H54 (cell line): ENCODE results near the gene ARHGEF18.
"Not testable (repeated sequence)": the region's sequence is repeated elsewhere in the genome, so short reads cannot be mapped to it uniquely, and the experiment has no call there.

Source experiments
- DNase-seq: peaks from one replicate; pipeline ENCODE4 v3.0.0; 2011; ENCODE audit warnings: low spot score, mixed read lengths; ENCODE audit not compliant: insufficient read length
- FAIRE-seq: peaks from 3 replicates; lab custom pipeline; 2011; peaks lifted over from hg19 to GRCh38; lab: Jason Lieb, UNC
- POLR2A ChIP-seq: IDR thresholded peaks from 2 replicates; pipeline ENCODE4 v1.6.1; 2011; ENCODE audit warnings: low read depth, mild to moderate bottlenecking, low read length

The ARHGEF18 gene

DNA sequence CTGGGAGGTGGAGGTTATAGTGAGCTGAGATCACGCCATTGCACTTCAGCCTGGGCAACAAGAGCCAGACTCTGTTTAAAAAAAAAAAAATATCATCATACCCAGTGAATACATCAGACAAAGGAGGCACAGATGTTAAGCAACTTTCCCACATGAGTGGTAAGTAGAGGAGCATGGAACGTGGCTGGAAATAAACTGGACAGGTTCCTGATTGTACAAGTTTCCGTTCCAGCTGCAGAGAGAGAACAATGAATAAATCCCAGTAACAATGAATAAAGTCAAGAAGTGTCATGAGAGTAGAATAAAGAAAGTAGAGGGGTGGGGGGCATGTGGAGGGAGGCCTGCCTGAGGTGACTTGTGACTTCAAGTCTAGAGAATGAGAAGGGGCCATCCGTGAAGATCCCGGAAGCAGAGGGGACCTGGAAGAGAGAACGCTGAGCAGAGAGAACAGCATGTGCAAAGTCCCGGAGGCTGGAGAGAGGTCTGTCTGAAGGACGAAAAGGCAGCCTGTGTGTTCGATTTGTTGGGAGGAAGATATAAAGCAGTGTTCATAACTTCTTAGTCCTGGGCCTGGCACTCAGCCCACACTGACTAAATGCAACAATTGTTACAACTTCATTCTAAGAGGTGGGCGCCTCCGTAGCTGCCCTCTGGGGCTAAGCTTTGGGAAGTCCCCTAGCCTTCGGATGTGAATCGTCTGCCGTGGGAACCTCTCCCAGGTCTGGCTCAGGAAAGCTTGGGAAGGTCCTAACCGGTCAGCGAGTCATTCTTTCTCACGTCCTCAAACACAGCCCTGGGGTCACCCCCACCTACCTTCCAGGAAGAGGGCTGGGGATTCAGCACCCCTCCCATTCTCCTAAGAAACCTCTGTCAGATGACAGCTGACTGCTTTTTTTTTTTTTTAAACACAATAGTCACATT, 15.3 kb upstream of the ARHGEF18 start:
- no peak for DNase-seq
- no peak for TF ChIP-seq POLR2A
- FAIRE-seq = no peak

DNA sequence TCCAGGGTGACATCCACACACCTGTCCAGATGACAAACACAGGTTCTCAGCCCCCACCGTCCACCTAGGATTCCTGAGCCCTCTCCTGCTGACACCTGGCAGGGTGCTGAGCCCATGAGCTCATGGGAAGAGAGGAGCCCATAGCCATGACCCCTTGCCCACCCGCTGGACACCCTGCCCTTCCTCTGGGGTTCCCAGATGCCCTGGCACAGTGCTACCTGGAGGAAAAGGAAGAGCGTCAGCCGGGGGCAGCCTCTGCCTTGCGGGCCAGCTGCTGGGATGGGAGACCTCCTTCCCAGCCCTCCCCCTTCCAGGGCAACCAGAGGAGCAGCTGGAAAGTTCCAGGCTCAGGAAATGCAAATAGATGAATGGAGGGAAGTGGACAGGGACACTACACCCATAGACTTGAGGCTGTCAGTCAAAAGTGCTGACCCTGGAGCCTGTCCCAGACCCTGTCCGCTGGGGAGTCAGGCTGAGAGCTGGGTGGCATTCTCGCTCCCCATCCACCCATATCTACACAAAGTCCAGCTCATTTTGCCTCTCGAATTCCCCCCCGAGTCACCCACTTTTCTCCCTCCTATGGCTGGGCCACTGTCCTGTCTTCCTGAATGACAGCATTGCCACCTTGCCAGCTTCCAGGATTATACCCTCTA, 12.3 kb upstream of the ARHGEF18 start:
- FAIRE-seq (no peak), DNase-seq (no peak)
- no peak for TF ChIP-seq POLR2A

DNA sequence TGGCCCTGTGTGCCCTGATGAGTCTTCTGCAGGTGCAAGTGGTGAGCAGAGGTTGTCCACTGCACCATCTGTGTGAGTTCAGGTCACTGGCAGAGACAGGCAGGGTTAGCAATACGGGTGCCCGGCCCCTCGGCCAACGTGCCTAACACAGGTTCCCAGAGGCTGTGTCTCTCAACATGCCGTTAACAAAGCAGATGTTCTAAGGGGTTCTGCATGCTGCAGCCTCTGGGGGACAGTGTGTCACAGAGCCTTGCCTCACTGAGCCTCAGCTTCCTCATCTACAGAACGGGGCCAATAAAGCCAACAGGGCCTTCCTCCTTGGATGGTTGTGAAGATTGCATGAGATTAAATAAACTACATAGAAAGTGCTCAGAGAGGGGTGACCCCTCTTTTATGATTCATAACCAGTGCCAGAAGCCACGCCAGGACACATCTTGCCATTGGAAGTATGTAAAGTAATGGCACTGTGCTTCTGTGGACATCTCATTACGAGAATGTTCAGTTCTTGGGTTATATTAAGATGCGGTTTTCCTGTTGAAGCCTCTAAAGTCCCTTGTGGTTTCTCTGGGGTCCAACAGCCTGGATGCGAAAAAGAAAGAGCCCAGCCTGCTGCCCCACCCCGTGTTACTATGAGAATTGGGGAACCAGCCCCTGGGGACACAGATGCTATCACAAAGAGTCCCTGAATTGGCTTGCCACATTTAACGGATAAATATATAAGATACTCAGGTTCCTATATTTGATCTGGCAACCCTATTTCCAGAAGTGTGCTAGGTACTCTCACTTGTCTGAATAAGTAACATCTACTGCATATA, 11.2 kb upstream of the ARHGEF18 start:
- no peak for TF ChIP-seq POLR2A
- no peak for FAIRE-seq
- no peak for DNase-seq

DNA sequence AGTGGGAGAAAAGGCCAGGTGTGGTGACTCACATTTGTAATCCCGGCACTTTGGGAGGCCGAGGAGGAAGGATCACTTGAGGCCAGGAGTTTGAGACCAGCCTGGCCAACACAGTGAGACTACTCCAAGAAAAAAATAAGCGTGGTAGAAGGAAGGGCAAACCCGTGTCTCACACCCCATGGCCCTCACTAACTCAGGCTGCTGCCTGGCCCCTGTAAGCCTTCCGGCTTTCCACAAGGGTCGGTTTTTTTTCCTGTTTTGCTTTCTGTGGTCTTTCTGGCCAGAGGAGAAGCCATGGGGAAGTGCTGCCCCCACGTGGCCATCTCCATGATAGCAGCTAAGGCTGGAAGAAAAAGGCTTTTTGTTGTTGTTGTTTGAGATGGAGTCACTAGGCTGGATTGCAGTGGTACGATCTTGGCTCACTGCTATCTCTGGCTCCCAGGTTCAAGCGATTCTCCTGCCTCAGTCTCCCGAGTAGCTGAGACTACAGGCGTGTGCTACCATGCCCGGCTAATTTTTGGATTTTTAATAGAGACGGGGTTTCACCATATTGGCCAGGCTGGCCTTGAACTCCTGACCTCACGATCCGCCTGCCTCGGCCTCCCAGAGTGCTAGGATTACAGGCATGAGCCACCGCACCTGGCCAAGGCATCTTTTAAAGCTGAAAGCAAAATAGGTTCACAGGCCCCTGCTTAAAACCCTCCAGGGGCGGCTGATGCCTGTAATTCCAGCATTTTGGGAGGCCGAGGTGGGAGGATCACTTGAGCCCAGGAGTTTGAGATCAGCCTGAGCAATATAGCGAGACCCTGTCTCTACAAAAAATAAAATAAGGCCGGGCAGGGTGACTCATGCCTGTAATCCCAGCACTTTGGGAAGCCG, 7.5 kb upstream of the ARHGEF18 start:
- DNase-seq (peak; percentile 34), FAIRE-seq (peak; percentile 77)
- TF ChIP-seq POLR2A = no peak

DNA sequence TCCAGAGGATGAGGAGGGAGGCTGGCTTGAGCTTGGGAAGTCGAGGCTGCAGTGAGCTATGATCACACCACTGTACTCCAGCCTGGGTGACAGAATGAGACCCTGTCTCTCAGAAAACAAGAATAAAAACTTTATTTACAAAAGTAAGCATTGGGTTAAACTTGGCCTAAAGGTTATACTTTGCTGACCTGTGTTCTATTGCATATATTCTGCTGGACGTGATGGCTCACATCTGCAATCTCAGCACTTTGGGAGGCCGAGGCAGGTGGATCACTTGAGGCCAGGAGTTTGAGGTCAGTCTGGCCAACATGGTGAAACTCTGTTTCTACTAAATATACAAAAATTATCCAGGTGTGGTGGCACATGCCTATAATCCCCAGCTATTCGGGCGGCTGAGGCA, 6.6 kb upstream of the ARHGEF18 start:
- FAIRE-seq = no peak
- TF ChIP-seq POLR2A = no peak
- no peak for DNase-seq

DNA sequence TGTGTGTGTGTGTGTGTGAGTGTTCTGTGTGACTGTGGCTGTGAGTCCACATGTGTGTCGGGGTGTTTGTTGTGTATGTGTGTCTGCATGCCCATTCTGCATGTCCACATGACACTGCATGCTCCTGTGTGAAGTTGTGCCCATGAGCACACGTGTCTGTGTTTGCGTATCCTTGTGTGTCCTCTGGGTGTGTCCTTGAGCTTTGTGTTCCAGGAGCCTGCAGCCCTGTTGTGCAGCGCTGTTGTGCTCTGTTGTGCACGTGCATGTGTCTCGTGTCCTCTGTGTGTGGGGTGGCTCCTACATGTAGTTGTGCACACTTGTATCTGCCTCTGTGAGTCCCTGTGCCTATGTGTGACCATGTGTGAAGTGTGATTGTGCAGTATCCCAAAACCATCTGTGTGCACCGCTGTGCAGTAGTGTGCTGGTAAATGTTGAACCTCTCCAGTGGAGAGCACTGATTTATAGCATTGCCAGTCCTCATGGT, 2.2 kb upstream of the ARHGEF18 start:
- FAIRE-seq = no peak
- TF ChIP-seq POLR2A = no peak
- DNase-seq = no peak

DNA sequence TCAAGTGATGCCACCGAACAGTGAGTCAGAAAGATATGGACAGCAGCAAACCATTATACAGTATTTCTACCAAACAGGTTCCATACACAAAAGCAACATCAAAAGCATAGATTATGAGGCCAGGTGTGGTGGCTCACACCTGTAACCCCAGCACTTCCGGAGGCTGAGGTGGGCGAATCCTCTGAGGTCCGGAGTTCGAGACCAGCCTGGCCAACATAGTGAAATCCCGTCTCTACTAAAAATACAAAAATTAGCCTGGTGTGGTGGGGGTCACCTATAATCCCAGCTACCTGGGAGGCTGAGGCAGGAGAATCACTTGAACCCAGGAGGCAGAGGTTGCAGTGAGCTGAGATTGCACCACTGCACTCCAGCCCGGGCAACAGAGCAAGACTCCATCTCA, 1.7 kb upstream of the ARHGEF18 start:
- DNase-seq, FAIRE-seq: not testable (repeated sequence)

DNA sequence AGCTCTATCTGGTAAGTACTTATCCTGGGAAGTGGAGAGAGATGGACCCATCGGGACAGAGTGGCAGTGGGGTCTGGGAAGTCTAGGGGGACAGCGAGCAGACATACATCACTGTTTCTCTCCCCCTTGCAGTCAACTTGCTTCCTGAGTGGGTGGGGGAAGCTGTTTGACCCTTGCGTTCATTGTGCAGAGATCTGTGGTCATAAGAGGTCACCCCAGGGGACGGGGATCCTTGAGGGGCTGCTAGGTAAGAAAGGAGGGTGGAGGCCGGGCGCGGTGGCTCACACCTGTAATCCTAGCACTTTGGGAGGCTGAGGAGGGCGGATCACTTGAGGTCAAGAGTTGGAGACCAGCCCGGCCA, 474 bp downstream of the ARHGEF18 start:
- TF ChIP-seq POLR2A = no peak
- DNase-seq = no peak
- FAIRE-seq = no peak

DNA sequence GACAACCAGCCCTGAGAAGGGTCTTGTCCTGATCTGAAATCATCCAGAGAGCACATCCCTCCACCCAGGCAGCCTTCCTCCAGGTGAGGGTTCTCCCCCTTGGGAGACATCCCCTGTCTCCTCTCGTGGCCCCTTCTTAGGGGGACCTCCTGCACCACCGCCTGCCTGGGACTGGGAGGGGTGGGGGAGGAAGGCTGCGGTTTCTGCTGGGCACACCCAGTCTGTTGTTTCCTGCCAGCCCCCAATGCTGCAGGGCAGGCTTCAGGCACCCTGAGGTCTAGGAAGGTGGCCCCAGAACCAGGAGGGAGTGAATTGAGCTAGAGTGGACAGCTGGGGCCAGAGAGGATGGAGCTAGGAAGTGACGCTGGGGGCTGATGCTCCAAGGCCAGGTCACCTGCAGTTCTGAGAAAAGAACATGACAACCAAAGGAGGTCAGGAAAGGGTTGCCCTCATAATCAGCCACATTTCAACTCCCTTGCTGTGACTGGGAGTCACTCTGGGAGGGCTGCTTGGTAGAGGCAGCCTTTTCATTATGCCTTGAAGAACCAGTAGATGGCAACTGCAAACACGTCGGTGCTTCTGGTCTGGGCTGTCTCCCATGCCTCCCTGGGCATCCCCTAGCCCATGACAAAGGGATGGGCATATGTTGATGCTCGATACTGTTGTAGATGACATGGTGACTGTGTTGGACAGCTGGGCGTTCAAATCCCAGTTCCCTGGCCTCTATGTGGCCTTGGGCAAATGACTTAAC, 1.4 kb downstream of the ARHGEF18 start:
- FAIRE-seq = no peak
- TF ChIP-seq POLR2A = no peak
- no peak for DNase-seq

DNA sequence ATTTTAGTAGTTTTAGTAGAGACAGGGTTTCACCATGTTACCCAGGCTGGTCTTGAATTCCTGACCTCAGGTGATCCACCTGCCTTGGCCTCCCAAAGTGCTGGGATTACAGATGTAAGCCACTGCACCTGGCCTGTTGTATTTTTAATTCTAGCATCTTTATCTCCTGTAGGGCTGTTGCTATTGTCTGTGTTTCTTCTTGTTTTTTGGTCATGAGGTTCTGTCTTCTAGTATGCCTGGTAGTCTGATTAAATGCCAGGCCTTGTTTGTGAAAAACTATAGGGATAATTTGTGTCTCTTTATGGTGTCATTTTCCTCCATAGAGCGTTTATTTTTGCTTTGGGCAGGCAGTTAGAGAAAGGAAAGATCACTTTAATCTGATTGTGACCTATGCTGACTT, 3.1 kb downstream of the ARHGEF18 start:
- FAIRE-seq = no peak
- no peak for TF ChIP-seq POLR2A
- no peak for DNase-seq

DNA sequence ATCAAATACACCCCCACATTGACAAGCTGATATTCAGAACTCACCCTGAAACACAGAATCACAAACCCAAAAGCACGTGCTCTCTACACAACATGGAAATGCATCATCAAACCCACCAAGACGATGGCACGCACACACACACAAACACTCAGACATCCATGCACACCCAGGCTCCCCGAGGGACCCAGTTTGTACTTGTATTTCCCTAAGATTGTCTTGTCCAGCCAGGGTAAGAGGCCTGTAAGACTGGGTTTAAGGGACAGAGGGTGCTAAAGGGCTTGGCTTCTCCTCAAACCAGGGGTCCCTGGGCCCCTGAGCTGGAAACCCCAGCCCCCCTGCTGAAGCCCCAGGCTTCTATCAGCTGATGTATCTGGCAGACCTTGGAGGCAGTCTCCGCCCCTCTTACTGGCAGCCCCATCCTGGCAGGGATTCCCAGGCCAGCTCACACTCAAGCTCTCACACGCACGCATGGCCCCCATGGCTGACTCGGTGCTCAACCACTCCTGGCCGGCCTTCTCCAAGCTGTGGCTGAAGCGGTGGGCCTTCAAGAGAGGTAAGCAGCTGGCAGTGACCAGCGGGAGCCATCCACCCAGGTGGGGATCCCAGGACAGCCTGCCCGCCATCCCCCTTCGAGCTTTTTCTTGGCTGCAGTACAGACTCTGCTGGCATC, 6.5 kb downstream of the ARHGEF18 start:
- FAIRE-seq (no peak), DNase-seq (no peak)
- no peak for TF ChIP-seq POLR2A

DNA sequence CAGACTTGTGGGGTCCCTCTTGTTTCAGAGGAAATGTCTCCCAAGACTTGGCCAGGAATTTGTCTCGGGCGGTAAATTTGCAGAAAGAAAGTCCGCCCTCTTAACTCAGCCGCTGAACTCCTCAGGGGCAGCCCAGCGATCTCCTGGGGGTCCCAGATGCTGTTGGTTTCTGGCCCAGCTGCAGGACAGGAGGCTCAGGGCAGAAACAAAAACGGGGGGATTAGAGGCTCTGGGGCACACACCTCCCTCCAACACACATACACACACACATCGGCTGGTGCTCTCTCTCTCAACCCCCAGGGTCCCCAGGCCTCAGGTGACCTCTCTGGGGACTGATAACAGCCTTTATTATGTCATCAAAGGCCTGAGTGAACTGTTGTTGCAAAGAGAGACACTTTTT, 7.1 kb downstream of the ARHGEF18 start:
- no peak for TF ChIP-seq POLR2A
- FAIRE-seq (no peak), DNase-seq (no peak)
